HepG2 (cell line): ENCODE data around the gene ZNF846. TPM values are rescaled to one million over a fixed set of nuclear protein-coding genes. Genes with fewer than 3 reads are reported as not detected.

Source experiments
- ARID4A ChIP-seq: sonication (generic); formaldehyde crosslinking; IDR thresholded peaks from 2 replicates; pipeline ENCODE4 v1.5.0; 2020; ENCODE audit warnings: mild to moderate bottlenecking, missing genetic modification reagents, borderline replicate concordance
- CENPX ChIP-seq: sonication (generic); formaldehyde crosslinking; IDR thresholded peaks from 2 replicates; pipeline ENCODE4 v1.9.0; 2021; ENCODE audit warnings: mild to moderate bottlenecking, missing genetic modification reagents, moderate library complexity
- KAT8 ChIP-seq: IDR thresholded peaks from 2 replicates; pipeline ENCODE4 v1.6.1; 2016; ENCODE audit warnings: missing genetic modification reagents, missing compliant biosample characterization
- KLF9 ChIP-seq: IDR thresholded peaks from 2 replicates; pipeline ENCODE4 v1.6.1; 2016; ENCODE audit warnings: low read depth
- NCOR1 ChIP-seq: fragments of 200-600 bp; sonication (generic); IDR thresholded peaks from 2 replicates; pipeline ENCODE4 v1.7.0; 2017; ENCODE audit warnings: antibody characterized with exemption, low read length, borderline replicate concordance
- PRDM15 ChIP-seq: sonication (generic); formaldehyde crosslinking; IDR thresholded peaks from 2 replicates; pipeline ENCODE4 v1.4.0; 2020; ENCODE audit warnings: missing genetic modification reagents
- SALL1 ChIP-seq: sonication (generic); formaldehyde crosslinking; IDR thresholded peaks from 2 replicates; pipeline ENCODE4 v1.8.0; 2022; ENCODE audit warnings: mild to moderate bottlenecking, missing genetic modification reagents
- SIN3A ChIP-seq: IDR thresholded peaks from 2 replicates; pipeline ENCODE4 v1.6.1; 2011; ENCODE audit warnings: low read depth, mild to moderate bottlenecking, control low read depth, low read length, borderline replicate concordance
- SMC3 ChIP-seq: IDR thresholded peaks from 2 replicates; pipeline ENCODE4 v1.6.1; 2011; ENCODE audit warnings: low read length, improper control_type of control experiment
- STAG1 ChIP-seq: sonication (generic); formaldehyde crosslinking; IDR thresholded peaks from 2 replicates; pipeline ENCODE4 v1.4.0; 2020; ENCODE audit warnings: missing genetic modification reagents
- ZNF646 ChIP-seq: sonication (generic); formaldehyde crosslinking; IDR thresholded peaks from 2 replicates; pipeline ENCODE4 v1.9.0; 2021; ENCODE audit warnings: mild to moderate bottlenecking, missing genetic modification reagents
- ZNF775 ChIP-seq: sonication (generic); formaldehyde crosslinking; IDR thresholded peaks from 2 replicates; pipeline ENCODE4 v1.4.0; 2020; ENCODE audit warnings: missing genetic modification reagents, mild to moderate bottlenecking, moderate library complexity, borderline replicate concordance
- polyA plus RNA-seq, 8 experiments: library from polyadenylated mRNA; depleted of rRNA in 3 of 8; stranded (reverse) in 7 of 8; unstranded in 1 of 8; fragments of >200 nt; fragmentation: Illumina TruSeq in 4 of 8; extraction: Trizol in 4 of 8; gene quantifications; 2 replicates each; pipeline versions ENCODE4 v1.2.1 to v1.2.3, GENCODE V29; 2011 to 2016; ENCODE audit warnings: low read depth in 4 of 8, missing spikeins in 1 of 8, mixed read lengths in 1 of 8; ENCODE audit not compliant: insufficient read depth in 1 of 8
- total RNA-seq, 5 experiments: library from RNA; depleted of rRNA; stranded (reverse); fragments of >200 nt; fragmentation: Illumina TruSeq; extraction: Trizol; gene quantifications; 2 replicates each; pipeline ENCODE4 v1.2.3, GENCODE V29; 2016; ENCODE audit warnings: low read depth in 1 of 5
- TF ChIP-seq, protein P1 (sequence below): sonication (generic); formaldehyde crosslinking; IDR thresholded peaks from 2 replicates; pipeline ENCODE4 v1.5.1; 2020; ENCODE audit warnings: missing genetic modification reagents, mild to moderate bottlenecking, borderline replicate concordance

ZNF846 gene
- total and polyA plus RNA-seq, 2 of the 13 experiments (the other 11 are each of a cell fraction or from before 2014, with no cell fraction given) = 4.8 to 5.4 TPM

DNA sequence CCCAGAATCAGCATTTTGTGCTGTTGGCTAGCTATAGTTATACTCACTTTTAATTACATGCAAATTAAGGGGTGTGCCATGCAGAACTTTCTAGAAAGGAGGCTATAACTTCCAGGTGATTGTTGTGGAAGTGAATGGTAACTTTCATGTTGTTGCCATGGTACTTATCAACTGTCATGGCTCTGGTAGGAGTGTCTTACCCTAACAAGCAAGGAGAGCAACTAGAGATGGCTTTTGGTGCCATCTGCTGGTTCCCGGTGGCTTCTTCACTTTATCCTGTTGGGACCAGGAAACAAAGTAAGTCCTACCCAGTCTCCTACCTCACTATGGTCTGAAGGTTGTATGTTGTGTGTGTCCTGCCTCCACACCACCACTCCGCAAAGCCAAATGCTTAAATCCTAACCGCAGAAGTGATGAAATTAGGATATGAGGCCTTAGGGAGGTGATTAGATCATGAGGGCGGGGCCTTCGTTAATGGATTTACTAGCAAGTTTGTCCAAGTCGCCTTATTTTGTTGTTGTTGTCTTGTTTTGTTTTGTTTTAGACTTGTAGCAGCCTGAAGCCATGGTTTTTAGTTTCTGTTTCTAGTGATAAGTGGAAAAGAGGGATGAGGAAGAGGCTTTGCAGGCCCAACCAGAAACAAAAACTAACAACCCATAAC, 27.7 kb upstream of the ZNF846 start (continued):
- TF ChIP-seq PRDM15 (CRISPR knock-in tag) (no peak), CENPX (CRISPR knock-in tag) (no peak), ARID4A (CRISPR knock-in tag) (no peak; the same call in 1 of the 2 replicates), KLF9 (CRISPR knock-in tag) (no peak), ZNF775 (CRISPR knock-in tag) (no peak), ZNF646 (no peak), SALL1 (CRISPR knock-in tag) (no peak), SMC3 (peak; percentile 96), STAG1 (CRISPR knock-in tag) (peak; percentile 94), NCOR1 (no peak), KAT8 (no peak), SIN3A (no peak)
- TF ChIP-seq, protein P1, sequence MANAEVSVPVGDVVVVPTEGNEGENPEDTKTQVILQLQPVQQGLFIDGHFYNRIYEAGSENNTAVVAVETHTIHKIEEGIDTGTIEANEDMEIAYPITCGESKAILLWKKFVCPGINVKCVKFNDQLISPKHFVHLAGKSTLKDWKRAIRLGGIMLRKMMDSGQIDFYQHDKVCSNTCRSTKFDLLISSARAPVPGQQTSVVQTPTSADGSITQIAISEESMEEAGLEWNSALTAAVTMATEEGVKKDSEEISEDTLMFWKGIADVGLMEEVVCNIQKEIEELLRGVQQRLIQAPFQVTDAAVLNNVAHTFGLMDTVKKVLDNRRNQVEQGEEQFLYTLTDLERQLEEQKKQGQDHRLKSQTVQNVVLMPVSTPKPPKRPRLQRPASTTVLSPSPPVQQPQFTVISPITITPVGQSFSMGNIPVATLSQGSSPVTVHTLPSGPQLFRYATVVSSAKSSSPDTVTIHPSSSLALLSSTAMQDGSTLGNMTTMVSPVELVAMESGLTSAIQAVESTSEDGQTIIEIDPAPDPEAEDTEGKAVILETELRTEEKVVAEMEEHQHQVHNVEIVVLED (CRISPR knock-in tag) = no peak
